Measurements from ENCODE around the gene PHGDH. TPM values are rescaled to one million over a fixed set of nuclear protein-coding genes. Genes with fewer than 3 reads are reported as not detected.

The PHGDH gene
- total RNA-seq, 1 experiment from 2014 or later, result 38.6 TPM

- peak; percentile 82 for DNase-seq (ENCODE audit: low read depth)
Observed at GRCh38 chr1:119787776-119788175, 76.0 kb downstream of the PHGDH start.

- no peak for DNase-seq (ENCODE audit: low read depth)
Observed at GRCh38 chr1:119790451-119791198, 78.9 kb downstream of the PHGDH start.

- no peak for DNase-seq (ENCODE audit: low read depth)
Observed at GRCh38 chr1:119791377-119791776, 79.6 kb downstream of the PHGDH start.

Other genes with a start within 250 kb of the PHGDH start
- not detected in 2 replicates for gene HSD3B1, start 204.7 kb upstream of the PHGDH start, total RNA-seq (2014; rRNA removed)
- 2.2 and 2.3 TPM in 2 replicates for gene ZNF697, start 63.7 kb upstream of the PHGDH start, total RNA-seq (2014; rRNA removed)
- not detected in 2 replicates for gene HMGCS2, start 57.0 kb downstream of the PHGDH start, total RNA-seq (2014; rRNA removed)
- not detected in 2 replicates for gene REG4, start 99.5 kb downstream of the PHGDH start, total RNA-seq (2014; rRNA removed)
- not detected in 2 replicates for gene ADAM30, start 184.6 kb downstream of the PHGDH start, total RNA-seq (2014; rRNA removed)